T follicular helper cell (primary cell): ENCODE results near the gene TLNRD1.

Experiments used
- DNase-seq: peaks from one replicate; pipeline ENCODE4 v3.0.0-alpha.2; 2020; ENCODE audit warnings: low read depth

Gene TLNRD1

DNA sequence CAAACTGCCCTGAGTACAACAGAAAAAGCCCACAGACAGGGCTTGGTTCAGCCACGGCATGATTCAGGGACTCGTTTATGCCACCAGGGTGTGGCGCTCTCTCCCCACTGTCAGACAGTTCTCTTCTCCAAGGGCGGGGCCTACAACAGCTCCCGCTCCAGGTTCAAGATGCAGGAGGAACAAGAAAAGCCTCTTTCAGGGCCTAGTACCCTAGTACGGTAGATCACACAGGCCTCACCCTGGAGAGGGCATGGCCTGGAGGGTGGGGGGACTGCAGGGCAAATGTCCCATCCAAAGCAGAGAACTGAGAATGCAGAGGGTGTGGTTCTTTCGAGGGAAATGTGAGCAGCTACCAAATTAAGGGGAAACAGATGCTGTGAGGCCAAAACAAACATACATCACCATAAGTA lies 23.1 kb upstream of the TLNRD1 start:
- no peak for DNase-seq

- no peak for DNase-seq
These were observed 21.9 kb upstream of the TLNRD1 start for GRCh38 chr15:80978685-80979329.

GRCh38 chr15:80979538-80980200 lies 21.1 kb upstream of the TLNRD1 start:
- no peak for DNase-seq

GRCh38 chr15:80982205-80982604 lies 18.5 kb upstream of the TLNRD1 start:
- no peak for DNase-seq

GRCh38 chr15:80982839-80983238 lies 17.9 kb upstream of the TLNRD1 start:
- no peak for DNase-seq

DNA sequence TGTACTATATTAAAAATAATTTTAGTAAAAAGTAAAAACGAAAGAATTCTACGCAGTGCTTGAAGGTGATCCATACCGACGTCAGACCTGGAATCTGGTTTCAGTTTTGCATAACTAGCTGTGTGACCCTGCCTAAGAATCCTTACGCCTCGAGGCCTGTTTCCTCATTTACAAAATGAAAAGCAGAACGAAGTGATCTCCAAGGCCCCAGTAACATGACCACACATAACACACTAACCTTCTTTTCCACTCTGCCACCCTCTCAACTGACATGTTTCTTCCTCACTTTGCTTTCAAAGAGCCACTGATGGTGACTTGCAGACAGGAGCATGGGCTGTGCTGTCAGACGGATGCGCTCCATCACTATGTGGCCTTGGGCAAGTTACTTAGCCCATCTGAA lies 15.9 kb upstream of the TLNRD1 start:
- no peak for DNase-seq

GRCh38 chr15:80985981-80986380 lies 14.7 kb upstream of the TLNRD1 start:
- no peak for DNase-seq

DNA sequence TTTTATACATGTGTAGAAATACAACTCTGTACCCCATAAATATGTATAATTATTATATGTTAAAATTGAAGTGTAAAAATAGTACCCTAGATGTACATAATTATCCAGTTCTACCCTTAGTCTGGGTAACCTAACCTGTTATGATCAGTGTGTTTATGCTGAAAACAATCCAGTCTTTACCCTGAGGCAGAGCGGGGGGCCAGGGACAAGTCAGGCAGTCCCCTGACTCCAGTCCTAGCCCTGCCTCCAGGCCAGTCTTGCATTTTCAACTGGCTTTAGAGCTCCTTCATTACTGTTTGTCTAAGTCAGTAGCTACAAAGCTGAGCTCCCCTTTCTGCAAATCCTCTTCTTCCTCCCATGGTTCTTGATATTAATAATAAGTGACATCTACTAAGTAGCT lies 14.2 kb upstream of the TLNRD1 start:
- DNase-seq, result no peak

GRCh38 chr15:80988148-80988796 lies 12.5 kb upstream of the TLNRD1 start:
- no peak for DNase-seq

- no peak for DNase-seq
These were observed 11.6 kb upstream of the TLNRD1 start for GRCh38 chr15:80989081-80989517.

DNA sequence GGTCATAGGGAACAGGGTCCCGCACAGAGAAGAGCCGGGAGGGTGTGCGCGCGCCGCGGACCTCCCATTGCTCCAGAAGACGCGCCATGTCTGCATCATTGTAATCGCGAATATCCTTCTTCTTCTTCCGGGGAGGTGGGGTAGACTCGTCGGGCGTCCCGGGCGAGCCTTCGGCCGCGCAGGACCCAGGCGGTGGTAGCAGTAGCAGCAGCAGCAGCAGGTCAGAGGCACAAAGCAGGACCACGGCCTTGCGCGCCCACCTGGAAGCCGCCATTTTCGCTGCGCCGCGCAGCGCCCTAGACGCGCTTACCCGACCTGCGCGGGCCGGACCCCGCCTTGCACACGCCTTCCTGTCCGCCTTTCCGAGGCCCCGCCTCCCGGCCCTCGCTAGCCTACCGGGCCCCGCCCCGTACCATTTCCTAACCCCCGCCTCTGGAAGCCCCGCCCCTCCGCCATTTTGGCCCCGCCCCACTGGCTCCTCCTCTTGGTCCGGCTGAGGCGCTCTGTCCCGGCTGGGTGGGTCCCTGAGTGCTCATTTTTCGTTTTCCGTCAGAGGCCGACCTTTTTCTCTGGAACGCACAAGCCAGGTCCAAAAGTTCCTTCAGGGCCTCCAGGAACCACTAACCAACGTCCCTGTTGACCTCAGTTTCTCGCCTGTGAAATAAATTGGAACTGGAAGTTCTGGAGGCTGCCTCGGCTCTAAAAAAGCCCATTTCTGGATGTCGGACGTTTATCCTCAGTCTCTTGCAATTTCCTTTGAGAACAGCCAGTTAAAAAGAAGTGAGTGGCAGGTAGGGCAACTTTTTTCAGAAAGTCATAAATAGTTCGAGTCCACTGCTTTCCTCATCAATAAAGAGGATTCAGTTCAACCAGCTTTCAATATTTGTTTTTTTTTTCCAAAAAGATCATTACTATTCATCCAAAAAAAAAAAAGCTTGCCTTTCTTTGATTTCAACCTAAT lies 10.9 kb upstream of the TLNRD1 start, which contains the start of gene MESD:
Gene MESD (minus strand): TSS at position 302 of the 961 bp plus-strand sequence. CDS start 28 bp downstream, at position 274.
- peak; percentile 94 for DNase-seq

- no peak for DNase-seq
These were observed 9.8 kb upstream of the TLNRD1 start for GRCh38 chr15:80990955-80991354.

- no peak for DNase-seq
These were observed 9.3 kb upstream of the TLNRD1 start for GRCh38 chr15:80991421-80991820.

GRCh38 chr15:80992006-80992405 lies 8.7 kb upstream of the TLNRD1 start:
- DNase-seq, result no peak

DNA sequence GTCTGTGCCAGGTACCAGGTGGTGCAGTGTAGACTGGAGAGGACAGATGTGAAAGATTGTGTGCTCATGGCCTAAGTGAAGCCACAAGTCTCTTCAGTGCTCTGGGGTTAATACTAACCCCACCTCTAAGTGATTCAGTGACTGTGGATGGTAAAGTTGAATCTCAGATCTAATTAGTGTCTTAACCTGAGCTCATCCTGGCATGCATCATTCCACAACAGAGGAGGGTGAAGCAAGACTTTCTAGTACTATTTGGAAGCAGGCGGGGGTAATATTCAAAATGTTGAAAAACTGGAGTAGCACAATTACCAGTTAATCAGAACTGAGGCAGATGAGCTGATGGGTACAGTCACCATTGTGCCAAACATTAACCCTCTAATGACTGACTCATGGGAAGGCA lies 8.3 kb upstream of the TLNRD1 start:
- no peak for DNase-seq

GRCh38 chr15:80996247-80996646 lies 4.5 kb upstream of the TLNRD1 start:
- DNase-seq, result no peak

DNA sequence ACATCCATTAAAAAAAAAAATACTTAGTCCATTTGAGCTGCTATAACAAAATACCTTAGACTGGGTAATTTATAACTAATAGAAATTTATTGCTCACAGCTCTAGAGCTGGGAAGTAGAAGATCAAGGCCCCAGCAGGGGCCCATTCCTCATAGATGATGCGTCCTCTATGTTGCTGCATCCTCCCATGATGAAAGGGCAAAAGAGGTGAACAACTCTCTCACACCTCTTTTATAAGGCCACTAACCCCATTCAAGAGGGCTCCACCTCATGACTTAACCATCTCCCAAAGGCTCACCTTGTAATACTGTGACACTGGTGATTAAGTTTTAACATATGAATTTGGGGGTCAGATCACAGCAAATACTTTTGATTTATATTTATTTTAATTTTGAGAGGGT lies 3.0 kb upstream of the TLNRD1 start:
- DNase-seq, result no peak

DNA sequence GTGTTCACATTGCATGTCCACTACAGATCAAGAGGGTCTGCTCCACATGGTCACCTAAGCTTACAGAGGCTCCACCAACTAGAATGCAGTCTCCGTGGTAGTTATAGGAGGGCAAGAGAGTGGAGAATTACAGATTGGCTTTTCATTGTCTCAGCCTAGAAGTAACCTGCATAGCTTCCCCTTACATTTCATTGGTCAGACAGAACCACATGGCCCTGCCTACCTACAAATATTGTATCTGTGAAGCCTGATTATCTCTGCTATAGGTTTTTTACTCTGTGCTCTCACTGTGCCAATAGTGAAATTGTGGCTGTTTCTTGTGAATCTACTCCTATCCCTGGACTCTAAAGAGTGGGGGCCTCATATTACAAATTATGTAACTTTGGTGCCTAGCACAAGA lies 2.5 kb upstream of the TLNRD1 start:
- no peak for DNase-seq

DNA sequence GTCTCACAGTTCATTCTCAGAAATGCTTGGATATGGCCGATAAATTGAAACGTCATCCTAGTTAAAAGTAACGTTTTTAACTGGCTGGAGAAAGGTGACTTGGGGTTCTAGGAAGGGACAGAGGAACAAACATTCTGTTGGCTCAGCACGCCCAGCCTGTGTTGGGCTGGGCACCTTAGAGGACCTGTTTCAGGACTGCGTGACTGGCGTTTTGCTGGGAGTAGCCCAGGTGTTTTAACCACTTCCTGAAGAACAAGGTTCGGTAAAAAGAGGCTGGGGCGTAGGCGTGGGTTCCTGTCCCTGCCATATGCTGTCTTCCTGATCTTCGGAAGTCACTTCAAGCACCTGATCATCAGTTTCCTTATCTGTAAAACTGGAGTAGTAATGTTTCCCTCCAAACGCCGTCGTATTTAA lies 1.1 kb upstream of the TLNRD1 start:
- DNase-seq, result peak; percentile 37

DNA sequence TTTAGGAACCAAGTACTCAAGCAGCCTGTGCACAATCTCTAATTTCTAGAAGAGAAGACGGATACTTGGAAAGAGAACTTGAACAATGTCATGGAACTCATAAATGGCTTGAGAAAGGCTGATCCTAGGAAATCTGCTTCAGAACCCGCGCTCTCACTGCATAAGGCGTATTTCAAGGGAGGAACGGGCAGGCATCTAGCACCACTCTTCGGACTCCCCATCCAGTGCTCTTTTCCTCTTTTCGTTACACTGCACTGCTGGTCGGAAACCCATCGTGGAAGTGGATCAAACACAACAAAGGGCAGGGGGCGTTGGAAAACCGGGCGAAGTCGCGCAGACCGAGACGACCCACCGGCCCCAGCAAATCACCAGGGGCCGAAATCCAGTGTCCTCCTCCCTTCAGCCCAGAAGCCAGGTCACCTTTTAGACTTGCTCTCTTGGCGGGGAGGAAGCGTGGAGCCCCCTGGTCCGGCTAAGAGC lies 539 bp upstream of the TLNRD1 start:
- DNase-seq, result no peak

DNA sequence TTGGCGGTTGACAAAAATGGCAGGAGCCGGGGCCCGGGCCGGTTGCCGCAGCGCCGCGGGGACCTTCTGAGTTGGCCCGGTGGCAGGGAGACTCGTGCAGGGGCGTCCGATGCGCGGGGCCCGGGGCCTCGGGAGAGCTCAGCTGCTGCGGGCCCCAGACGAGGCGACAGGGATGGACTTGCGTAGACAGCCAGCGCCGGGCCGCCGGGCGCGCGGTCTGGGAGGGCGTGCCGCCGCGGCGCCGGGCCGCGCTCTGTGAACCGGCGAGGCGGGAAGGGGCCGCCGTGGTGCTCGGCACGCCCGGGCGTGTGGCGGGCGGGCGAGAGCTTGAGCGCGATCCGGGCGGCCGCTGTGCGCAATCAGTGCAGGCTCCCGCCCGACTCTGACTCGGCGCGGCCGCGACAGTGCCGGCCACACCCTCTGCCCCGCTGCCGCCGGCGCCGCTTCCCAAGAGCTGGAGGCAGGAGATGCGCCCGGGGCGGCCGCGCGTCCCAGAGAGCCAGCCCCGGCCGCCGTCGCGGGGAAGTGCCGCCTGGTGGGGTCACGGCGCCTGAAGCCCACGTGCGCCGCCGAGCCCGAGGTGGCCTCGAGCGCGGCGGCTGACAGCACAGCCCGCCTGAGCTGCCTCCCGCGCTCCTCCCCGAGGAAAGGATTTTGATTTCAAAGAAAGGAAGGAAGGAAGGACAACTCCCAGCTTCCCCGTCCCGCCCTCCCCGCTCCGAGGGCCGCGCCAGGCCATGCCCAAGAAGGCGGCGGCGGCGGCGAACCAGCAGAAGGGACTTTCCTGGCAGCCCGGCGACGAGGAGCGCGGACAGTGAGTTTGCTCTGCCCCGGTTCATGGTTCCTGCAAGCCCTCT lies 657 bp downstream of the TLNRD1 start:
- DNase-seq, result peak; percentile 27
